ENCODE results near the gene GAD1. TPM values are rescaled to one million over a fixed set of nuclear protein-coding genes. Genes with fewer than 3 reads are reported as not detected.

Gene GAD1
- 0.19 and 0.29 TPM in 2 replicates for total RNA-seq (2014; rRNA removed)
- polyA plus RNA-seq (2012): 0.78 TPM

GRCh38 chr2:170816504-170817092, at the start of gene GAD1:
Gene GAD1 (plus strand): TSS chr2:170816887. CDS start chr2:170818592, 1,705 bp downstream.
- peak; percentile 64 for DNase-seq (ENCODE audit: low read depth)

DNA sequence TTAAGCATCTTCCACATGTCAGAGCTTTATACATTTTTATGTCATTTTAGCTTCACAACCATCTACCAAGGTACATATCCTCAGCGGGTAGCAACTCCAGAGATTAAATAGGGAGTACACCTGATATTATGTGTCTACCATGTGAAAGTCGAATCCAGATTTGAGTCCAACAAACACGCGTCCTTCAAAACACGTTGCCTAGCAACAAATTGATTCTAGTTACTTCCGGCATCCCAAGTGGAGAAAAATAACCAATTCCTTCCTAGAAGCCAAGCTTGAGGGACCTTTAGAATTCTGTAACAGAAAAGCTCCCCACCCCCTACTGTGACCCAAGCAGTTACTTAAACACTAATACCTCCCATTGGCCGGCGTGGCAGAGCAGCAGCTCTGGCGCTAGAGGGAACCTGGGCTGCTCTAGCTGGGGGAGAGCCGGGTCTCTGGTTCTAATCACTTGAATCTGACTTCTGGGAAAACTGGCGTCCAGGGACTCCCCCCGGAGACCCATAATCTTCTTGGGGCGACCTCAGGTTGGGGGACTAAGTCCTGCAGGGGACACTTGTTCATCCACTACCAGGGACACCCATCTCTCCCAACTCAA, 46.6 kb upstream of the GAD1 start, which contains the start of gene ERICH2:
ERICH2 (plus strand) TSS at position 371 of the 598 bp plus-strand sequence. CDS start 304 bp downstream, outside the sequence.
- DNase-seq (ENCODE audit: low read depth): peak; percentile 42

DNA sequence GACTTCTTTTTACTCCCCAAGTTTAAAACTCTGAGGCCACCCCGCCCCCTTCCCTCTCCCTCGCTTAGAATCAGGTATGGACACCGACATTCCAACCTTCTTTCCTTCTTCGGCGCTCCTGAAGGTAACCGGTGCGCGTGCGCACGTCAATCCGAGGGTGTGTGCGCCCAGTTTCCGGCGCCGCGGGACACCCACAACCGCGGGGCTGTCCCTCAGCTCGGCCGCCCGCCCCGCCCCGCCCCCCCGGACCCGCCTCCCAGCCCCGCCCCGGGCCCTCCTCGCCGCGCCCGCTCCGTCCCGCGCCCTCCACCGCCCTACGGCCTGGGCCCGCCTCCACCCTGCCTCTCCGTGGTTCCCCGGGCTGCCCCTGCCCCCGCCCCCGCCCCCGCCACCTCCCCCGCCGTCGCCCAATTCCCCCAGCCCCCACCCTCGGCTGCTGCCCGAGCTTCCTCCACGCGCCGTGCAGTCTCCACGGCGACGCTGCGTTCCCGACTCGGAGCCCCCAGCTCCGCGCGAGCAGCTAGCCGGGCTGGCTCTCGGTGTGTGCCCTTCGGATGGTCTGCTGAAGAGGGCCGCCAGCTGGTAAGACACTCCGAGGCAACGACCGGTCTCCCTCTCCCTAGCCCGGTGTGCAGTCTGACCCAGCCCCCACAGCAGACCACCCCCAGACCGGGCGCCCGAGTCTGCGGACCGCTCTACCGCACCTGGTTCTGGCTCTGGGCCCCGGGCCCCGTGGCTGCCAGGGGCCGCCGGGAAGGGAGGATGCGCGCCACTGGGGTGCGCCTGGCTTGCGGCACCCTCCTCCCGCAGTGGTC, 45.9 kb upstream of the GAD1 start:
- peak; percentile 31 for DNase-seq (ENCODE audit: low read depth)

DNA sequence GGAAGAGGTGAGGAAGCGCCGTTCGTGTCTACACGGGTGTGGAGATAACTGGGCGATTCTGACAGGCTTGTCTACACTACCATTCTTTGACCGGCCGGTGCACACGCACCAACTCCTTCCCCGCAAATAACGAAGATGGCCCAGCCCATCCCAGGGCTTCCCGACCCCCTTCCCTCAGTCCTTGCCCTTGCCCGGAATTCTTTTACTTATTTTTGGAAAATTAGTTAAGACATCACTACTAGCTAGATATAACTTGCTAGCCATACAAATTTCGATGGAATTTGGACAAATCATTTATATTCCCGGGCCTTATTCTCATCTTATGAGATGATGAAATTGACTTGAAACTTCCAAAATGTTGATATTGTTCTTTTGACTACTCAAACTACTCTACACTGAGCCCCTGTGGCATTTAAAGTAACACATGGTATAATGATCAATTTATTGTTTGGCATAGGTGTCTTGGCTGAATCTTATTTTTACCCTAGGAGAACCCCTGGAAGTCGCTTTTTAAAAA, 45.2 kb upstream of the GAD1 start:
- DNase-seq (ENCODE audit: low read depth): no peak

DNA sequence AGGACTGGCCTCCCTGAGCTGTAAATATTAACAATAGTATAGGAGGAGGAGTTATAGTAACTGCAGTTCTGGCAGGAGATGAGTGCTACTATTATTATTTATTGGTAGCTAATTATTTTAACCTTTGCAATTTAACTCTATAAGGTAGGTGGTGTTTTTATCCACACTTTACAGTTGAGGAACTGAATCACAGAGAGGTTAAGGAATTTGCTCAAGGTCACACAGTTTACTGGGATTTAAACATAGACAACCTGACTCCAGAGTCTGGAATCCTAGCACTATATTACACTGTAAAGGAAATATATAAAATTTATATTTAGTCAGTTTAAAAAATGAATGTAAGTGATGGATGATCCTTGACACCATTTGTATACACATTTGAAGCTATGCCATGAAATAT, 44.4 kb upstream of the GAD1 start:
- no peak for DNase-seq (ENCODE audit: low read depth)

- no peak for DNase-seq (ENCODE audit: low read depth)
Observed at GRCh38 chr2:170774074-170774473, 42.6 kb upstream of the GAD1 start.

- no peak for DNase-seq (ENCODE audit: low read depth)
Observed at GRCh38 chr2:170778900-170779299, 37.8 kb upstream of the GAD1 start.

- no peak for DNase-seq (ENCODE audit: low read depth)
Observed at GRCh38 chr2:170779304-170779703, 37.4 kb upstream of the GAD1 start.

DNA sequence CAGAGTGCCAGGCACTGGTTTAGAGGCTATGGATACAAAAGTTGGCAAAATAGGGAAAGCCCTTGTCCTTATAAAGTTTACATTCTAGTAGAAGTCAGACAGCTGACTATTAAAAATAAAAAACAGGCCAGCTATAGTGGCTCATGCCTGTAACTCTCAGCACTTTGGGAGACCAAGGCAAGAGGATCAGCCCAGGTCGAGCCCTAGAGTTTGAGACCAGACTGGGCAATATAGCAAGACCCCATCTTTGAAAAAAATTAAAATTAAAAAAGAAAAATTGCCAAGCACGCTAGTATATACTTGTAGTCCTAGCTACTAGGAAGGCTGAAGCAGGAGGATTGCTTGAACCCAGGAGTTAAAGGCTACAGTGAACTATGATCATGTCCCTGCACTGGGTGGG, 34.0 kb upstream of the GAD1 start:
- no peak for DNase-seq (ENCODE audit: low read depth)

GRCh38 chr2:170783549-170783948, 33.1 kb upstream of the GAD1 start:
- DNase-seq (ENCODE audit: low read depth): no peak

DNA sequence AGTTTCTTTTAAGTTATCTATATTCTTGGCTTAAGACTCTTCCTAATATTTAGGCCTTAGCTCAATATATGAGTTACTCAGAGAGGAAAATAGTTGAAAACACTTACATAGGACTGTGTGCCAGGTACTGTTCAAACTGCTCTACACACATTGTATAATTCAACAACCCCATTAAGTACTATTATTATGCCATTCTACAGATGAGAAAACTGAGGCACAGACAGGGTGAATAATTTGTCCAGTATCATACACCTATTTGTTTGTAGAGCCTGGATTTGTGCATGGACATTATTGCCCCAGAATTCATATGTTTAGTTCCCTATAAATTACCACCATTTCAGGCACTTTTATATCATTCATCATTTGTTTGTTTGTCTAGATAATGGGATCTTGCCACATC, 17.7 kb upstream of the GAD1 start:
- no peak for DNase-seq (ENCODE audit: low read depth)

GRCh38 chr2:170806548-170806947, 10.1 kb upstream of the GAD1 start:
- no peak for DNase-seq (ENCODE audit: low read depth)

GRCh38 chr2:170812710-170813600, 3.7 kb upstream of the GAD1 start:
- DNase-seq (ENCODE audit: low read depth): peak; percentile 87

DNA sequence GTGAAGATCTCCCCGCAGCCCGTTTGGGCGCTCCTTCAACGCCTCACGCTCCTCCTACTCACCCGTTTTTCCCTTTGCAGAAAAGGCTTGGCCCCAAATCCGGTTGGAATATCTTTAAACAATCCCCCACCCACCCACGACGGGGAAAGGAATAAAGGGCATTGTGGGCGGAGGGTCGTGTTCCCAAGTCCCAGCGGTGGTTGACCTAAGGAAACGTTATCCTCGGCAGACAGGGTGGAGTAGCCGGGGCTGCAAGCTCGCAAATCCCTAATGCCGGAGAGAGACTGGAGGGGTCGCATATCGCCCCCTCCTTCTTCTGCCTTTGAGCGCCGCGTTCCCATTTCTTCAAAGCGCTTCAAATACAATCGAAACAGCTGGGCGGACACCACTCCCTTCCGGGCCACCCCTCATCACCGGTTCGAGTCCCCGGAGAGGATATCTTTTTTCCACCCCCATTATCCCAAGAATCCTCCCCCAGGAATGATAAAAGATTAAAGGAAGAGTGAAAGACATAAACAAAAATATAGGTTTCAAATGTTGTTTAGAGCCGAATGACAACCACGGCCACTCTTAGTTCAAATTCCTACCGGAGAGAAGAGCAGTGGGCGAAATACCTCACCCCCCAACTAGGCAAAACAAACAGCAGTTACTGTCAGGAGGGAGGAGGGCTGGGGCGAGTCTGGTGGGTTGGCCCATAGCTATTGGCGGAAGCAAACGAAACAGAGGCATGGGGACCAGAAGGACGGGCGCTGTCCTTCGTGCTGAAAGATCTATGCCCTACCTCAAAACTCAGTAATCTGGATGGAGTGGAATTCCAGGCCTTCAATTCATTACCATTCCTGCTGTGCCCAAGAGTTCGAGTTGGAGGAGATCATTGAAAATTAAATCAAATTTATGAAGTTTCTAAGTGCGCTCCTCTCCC, 2.8 kb upstream of the GAD1 start:
- peak; percentile 66 for DNase-seq (ENCODE audit: low read depth)

DNA sequence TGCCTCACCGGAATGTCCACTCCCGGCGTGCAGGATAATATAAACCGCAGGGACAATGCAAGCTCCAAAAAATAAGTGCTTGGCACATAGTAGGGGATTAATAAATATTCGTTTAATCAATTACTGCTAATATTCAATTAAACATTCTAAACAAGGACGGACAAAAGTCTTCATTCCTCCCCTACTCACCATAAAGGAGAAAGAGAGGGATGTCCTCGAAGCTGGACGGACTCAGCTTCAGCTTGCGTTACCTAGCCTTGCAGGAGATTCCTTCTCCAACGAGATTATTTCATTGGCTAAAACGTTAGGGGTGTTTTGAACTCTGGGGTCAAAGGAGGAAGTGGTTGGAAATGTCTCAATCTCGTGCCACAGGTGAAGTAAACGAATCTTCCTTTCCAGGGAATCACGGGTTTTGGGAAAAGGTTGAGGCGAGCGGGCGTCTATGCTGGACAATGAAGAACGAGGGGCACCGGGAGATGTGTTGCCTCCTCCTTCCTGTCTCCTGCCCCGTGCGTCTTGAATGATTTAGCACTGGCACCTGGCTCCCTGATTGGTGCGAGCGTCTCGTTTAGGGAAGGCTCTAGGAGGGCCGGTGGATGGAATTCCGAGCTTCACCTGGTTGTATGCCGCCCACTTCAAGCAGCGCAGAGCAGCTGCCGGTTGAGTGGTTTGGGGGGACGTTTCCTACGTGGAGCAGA, 2.0 kb upstream of the GAD1 start:
- DNase-seq (ENCODE audit: low read depth): no peak

- no peak for DNase-seq (ENCODE audit: low read depth)
Observed at GRCh38 chr2:170815311-170815710, 1.4 kb upstream of the GAD1 start.

DNA sequence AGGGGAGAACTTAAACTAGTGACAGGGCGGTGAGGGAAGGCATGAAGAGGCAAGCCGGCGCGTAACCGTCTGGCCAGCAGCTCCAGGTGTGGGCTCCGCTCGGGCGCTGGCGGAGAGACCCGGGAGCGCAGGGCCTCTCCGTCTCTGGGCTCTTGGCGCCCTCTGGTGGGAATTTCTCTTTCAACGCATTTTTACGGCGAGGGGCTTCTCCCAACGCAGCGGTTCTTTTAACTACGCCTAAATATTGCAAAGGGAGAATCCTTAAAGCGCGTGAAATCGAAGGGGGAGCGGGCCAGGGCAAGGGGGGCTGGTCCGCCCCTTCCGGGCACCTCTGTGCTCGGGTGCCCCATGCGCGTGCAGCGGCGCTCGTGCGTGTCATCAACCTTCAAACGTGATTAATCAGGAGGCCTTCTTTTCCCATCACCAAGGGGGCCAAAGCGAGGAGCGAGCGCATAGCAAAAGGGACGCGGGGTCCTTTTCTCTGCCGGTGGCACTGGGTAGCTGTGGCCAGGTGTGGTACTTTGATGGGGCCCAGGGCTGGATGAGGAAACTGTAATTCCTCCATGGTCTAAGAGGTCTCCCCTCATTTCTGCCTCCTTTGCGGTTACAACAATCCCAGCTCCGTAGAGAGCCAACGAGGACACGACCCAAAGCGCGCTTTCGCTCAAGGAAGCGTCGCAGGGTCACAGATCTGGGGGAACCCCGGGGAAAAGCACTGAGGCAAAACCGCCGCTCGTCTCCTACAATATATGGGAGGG, 762 bp upstream of the GAD1 start:
- peak; percentile 25 for DNase-seq (ENCODE audit: low read depth)

DNA sequence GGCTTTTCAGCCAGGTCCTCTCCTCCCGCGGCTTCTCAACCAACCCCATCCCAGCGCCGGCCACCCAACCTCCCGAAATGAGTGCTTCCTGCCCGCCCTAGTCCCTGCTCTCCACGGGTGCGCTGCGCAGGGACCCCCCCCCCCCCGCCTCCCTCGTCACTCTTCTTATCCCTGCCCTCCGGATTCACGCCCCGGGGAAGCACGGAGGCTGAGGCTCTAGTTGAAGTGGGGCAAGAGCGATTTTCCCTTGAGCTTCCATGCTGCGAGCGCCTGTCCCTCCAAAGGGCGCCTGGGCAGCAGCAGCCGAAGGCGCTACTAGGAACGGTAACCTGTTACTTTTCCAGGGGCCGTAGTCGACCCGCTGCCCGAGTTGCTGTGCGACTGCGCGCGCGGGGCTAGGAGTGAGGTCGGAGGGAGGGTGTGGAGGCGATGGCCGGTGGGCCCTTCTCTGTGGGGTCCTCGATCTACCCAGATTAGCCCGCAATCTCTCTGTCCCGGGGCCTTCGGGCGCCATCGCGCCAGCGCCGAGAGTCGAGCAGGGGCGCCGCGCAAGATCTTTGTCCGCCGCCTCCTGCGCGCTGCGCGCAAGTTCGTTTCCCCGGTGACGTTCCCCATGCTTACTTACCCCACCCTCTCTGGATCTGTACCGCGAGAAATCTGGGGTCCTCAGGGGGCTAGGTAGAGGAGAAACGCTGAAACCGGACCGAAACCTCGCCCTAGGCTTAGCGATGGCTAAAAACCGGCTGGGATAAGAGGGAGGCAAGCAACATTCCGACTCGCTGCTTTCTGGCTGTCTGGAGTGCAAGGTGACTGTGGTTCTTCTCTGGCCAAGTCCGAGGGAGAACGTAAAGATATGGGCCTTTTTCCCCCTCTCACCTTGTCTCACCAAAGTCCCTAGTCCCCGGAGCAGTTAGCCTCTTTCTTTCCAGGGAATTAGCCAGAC, 677 bp downstream of the GAD1 start:
- DNase-seq (ENCODE audit: low read depth): no peak

All from LHCN-M2 (cell line).